GM10266 (cell line): ENCODE data around the gene PRSS23.
"Not testable (repeated sequence)": the region's sequence is repeated elsewhere in the genome, so short reads cannot be mapped to it uniquely, and the experiment has no call there.

Source experiments
- DNase-seq: peaks from one replicate; pipeline ENCODE4 v3.0.0; 2012; ENCODE audit errors: extremely low spot score
- CTCF ChIP-seq: IDR thresholded peaks from 2 replicates; pipeline ENCODE4 v1.5.1; 2012; ENCODE audit warnings: mild to moderate bottlenecking, low read depth; ENCODE audit not compliant: control insufficient read depth, insufficient read depth; ENCODE audit errors: missing control alignments

Gene PRSS23

GRCh38 chr11:86812322-86812670 lies 12.0 kb downstream of the PRSS23 start:
- no peak for TF ChIP-seq CTCF
- no peak for DNase-seq

- DNase-seq, result no peak
- TF ChIP-seq CTCF, result no peak
Observed at GRCh38 chr11:86812981-86813380, 12.6 kb downstream of the PRSS23 start.

GRCh38 chr11:86814775-86815174 lies 14.4 kb downstream of the PRSS23 start:
- DNase-seq, result no peak
- no peak for TF ChIP-seq CTCF

GRCh38 chr11:86815726-86816125 lies 15.4 kb downstream of the PRSS23 start:
- no peak for TF ChIP-seq CTCF
- no peak for DNase-seq

- no peak for DNase-seq
- TF ChIP-seq CTCF, result no peak
Observed at GRCh38 chr11:86816251-86816726, 15.9 kb downstream of the PRSS23 start.

- peak; percentile 50 for DNase-seq
- peak; percentile 61 for TF ChIP-seq CTCF
Observed at GRCh38 chr11:86818462-86819192, 18.3 kb downstream of the PRSS23 start.

- not testable (repeated sequence) for DNase-seq
Observed at GRCh38 chr11:86824139-86824538, 23.8 kb downstream of the PRSS23 start.

- not testable (repeated sequence) for DNase-seq
Observed at GRCh38 chr11:86834376-86834775, 34.0 kb downstream of the PRSS23 start.

GRCh38 chr11:86844762-86845508 lies 44.6 kb downstream of the PRSS23 start:
- not testable (repeated sequence) for DNase-seq
